OCI-LY7 (cell line): ENCODE data around the gene GPC3. TPM values are rescaled to one million over a fixed set of nuclear protein-coding genes. Genes with fewer than 3 reads are reported as not detected.

ENCODE experiments used
- BruUV-seq: library from RNA; stranded (reverse); fragments of 400-500 nt; replicated peaks from 2 replicates; lab custom pipeline; 2021; lab: Mats Ljungman, UMichigan
- CTCF ChIA-PET: fragments of 300-600 bp; sonication (Branson Sonifier 250); formaldehyde crosslinking; loops from one replicate; lab custom pipeline; 2022; ENCODE audit warnings: antibody characterized with exemption; ENCODE audit not compliant: unreplicated experiment; lab: Charles Lee
- POLR2A ChIA-PET: fragments of 300-600 bp; sonication (Branson Sonifier 250); formaldehyde crosslinking; loops from one replicate; lab custom pipeline; 2022; ENCODE audit warnings: antibody characterized with exemption; lab: Charles Lee
- DNase-seq: peaks from one replicate; pipeline ENCODE4 v3.0.0-alpha.2; 2015; ENCODE audit warnings: low spot score
- H2AFZ ChIP-seq: fragments of 200-600 bp; sonication (generic), shearing (Covaris generic); 2 replicates; pipeline ENCODE4 v1.6.1; 2014; ENCODE audit warnings: mild to moderate bottlenecking, antibody characterized with exemption, low read length, moderate library complexity
- H3K27ac ChIP-seq: fragments of 200-600 bp; sonication (generic); 2 replicates; pipeline ENCODE4 v1.5.1; 2014; ENCODE audit warnings: mixed run types, low read depth, mild to moderate bottlenecking, moderate library complexity, low read length, inconsistent platforms; ENCODE audit not compliant: poor library complexity, severe bottlenecking
- H3K36me3 ChIP-seq: fragments of 200-600 bp; sonication (generic); 2 replicates; pipeline ENCODE4 v1.6.1; 2014; ENCODE audit warnings: mild to moderate bottlenecking, antibody characterized with exemption, low read length, moderate library complexity, mixed read lengths; ENCODE audit not compliant: insufficient read depth
- H3K4me1 ChIP-seq: fragments of 200-600 bp; sonication (generic); 2 replicates; pipeline ENCODE4 v1.5.1; 2014; ENCODE audit warnings: mild to moderate bottlenecking, low read length; ENCODE audit not compliant: insufficient read depth, poor library complexity, severe bottlenecking
- H3K4me2 ChIP-seq: fragments of 200-600 bp; sonication (generic); 2 replicates; pipeline ENCODE4 v1.6.1; 2014; ENCODE audit warnings: mild to moderate bottlenecking, low read length
- H3K4me3 ChIP-seq: fragments of 200-600 bp; sonication (generic); 2 replicates; pipeline ENCODE4 v1.5.1; 2014; ENCODE audit warnings: mild to moderate bottlenecking, low read depth, low read length; ENCODE audit not compliant: poor library complexity, severe bottlenecking
- H3K79me2 ChIP-seq: fragments of 200-600 bp; sonication (generic); 2 replicates; pipeline ENCODE4 v1.6.1; 2016; ENCODE audit warnings: low read depth, mild to moderate bottlenecking, low read length, moderate library complexity, mixed read lengths; ENCODE audit not compliant: insufficient read depth
- H3K9me2 ChIP-seq: fragments of 200-600 bp; sonication (generic); 2 replicates; pipeline ENCODE4 v1.6.1; 2016; ENCODE audit warnings: mild to moderate bottlenecking, low read length, mixed read lengths; ENCODE audit not compliant: insufficient read depth
- H3K9me3 ChIP-seq: fragments of 200-600 bp; sonication (generic); 2 replicates; pipeline ENCODE4 v1.6.1; 2014; ENCODE audit warnings: mild to moderate bottlenecking, mixed run types, low read length, mixed read lengths
- H4K20me1 ChIP-seq: fragments of 200-600 bp; sonication (generic); 2 replicates; pipeline ENCODE4 v1.6.1; 2014; ENCODE audit warnings: mild to moderate bottlenecking, antibody characterized with exemption, low read length, moderate library complexity, mixed read lengths; ENCODE audit not compliant: insufficient read depth
- EZH2phosphoT487 ChIP-seq: fragments of 200-600 bp; sonication (generic); IDR thresholded peaks from 2 replicates; pipeline ENCODE4 v1.6.1; 2018; ENCODE audit warnings: low read depth, borderline replicate concordance, mild to moderate bottlenecking, mixed run types, antibody characterized with exemption, low read length, moderate library complexity, mixed read lengths
- intact Hi-C: fragments of 100-400 bp; cut with micrococcal nuclease; formaldehyde crosslinking; loops from one replicate; pipeline ENCODE4 v1.10.0; 2022; ENCODE audit not compliant: unreplicated experiment
- total RNA-seq, 2 experiments: library from RNA; depleted of rRNA in 1 of 2; stranded (reverse); fragments of >200 nt in 1 of 2; shearing (Covaris generic) in 1 of 2; gene quantifications; 2 replicates each; pipeline ENCODE4 v1.2.3, GENCODE V29; 2014 to 2022
- TF ChIP-seq, protein P1 (sequence below): fragments of 200-600 bp; sonication (generic); conservative IDR thresholded peaks from 2 replicates; pipeline ENCODE4 v1.5.1; 2014; ENCODE audit warnings: mild to moderate bottlenecking, antibody characterized with exemption, low read length, moderate library complexity, mixed read lengths

GPC3 gene
- total RNA-seq, 2 experiments from 2014 or later: not detected

DNA sequence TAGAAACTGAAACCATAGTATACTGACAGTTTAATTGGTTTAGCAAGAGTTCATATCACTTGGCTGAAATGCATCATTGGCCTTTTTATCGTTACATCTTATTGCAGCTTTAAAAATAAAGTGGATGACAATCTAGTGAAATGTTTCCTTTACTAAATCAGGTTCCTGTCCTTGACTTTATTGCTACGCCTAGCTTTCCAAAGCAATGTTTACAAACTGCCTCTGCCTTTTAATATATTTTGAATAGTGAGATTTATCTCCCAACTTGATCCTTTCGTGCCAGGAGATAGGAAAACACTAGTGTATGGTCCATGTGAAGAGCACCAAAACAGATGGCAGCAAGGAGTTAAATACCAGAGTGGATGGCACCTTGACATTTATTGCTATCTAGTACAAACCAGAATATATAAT, 67.0 kb downstream of the GPC3 start:
- BruUV-seq: no TSS peak
- Histone ChIP-seq H3K27ac (no peak overlapping the region), H3K4me2 (no peak overlapping the region), H3K9me2 (no peaks in the 10 kb centered on the region), H3K9me3 (no peaks in the 10 kb centered on the region), H3K4me1 (no peaks in the 10 kb centered on the region), H3K36me3 (no peaks in the 10 kb centered on the region), H2AFZ (no peak overlapping the region), H3K4me3 (no peak overlapping the region), H4K20me1 (no peaks in the 10 kb centered on the region), H3K79me2 (no peaks in the 10 kb centered on the region)
- CTCF ChIA-PET: no interaction called here
- DNase-seq: no peak
- intact Hi-C loops: no loop called here
- TF ChIP-seq EZH2phosphoT487: no peak
- TF ChIP-seq, protein P1, sequence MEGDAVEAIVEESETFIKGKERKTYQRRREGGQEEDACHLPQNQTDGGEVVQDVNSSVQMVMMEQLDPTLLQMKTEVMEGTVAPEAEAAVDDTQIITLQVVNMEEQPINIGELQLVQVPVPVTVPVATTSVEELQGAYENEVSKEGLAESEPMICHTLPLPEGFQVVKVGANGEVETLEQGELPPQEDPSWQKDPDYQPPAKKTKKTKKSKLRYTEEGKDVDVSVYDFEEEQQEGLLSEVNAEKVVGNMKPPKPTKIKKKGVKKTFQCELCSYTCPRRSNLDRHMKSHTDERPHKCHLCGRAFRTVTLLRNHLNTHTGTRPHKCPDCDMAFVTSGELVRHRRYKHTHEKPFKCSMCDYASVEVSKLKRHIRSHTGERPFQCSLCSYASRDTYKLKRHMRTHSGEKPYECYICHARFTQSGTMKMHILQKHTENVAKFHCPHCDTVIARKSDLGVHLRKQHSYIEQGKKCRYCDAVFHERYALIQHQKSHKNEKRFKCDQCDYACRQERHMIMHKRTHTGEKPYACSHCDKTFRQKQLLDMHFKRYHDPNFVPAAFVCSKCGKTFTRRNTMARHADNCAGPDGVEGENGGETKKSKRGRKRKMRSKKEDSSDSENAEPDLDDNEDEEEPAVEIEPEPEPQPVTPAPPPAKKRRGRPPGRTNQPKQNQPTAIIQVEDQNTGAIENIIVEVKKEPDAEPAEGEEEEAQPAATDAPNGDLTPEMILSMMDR: no peak
- POLR2A ChIA-PET: no interaction called here

DNA sequence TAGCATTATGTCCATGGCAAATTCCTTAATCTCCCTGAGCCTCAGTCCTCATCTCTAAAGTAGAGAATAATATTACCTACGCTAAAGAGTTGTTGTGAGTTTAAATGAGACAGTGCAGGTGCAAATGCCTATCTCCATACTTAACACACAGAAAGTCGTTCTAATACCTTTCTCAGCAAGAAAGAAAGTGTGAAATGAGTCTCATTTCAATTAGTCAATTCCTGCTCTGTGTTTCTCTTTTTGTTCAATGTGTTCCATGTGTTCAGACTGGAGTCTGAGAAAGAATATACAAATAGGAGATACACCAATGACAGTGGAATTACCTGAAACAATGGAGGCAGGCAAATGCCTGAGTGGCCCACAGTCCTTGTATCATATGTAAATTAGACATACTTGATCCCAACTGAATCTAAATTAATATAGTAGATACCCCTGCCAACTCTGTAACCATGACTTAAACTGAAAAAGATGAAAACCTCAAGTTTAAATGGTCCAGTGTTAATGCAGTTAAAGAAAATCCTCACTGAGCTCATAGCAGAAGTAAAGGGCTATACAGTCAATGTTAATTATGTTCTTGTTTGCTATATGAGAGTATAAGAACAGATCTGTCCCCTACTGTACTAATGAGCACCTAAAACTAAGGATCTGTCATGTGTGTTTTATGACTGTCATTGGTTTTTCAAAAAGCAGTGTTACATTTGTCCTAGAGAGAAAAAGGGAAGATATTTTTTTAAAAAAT, 68.2 kb downstream of the GPC3 start:
- no peak for TF ChIP-seq EZH2phosphoT487
- TF ChIP-seq, protein P1: no peak

More for the DNA sequence above, 68.2 kb downstream of the GPC3 start:
- Histone ChIP-seq H4K20me1 (no peaks in the 10 kb centered on the region), H3K79me2 (no peaks in the 10 kb centered on the region), H3K9me3 (no peaks in the 10 kb centered on the region), H3K4me3 (no peak overlapping the region), H2AFZ (no peak overlapping the region), H3K4me2 (no peak overlapping the region), H3K36me3 (no peaks in the 10 kb centered on the region), H3K9me2 (no peaks in the 10 kb centered on the region), H3K27ac (no peak overlapping the region), H3K4me1 (no peaks in the 10 kb centered on the region)
- ChIA-PET POLR2A (no interaction called here), CTCF (no interaction called here)
- BruUV-seq: no TSS peak
- intact Hi-C loops: no loop called here
- DNase-seq: no peak
